ELR (cell line): ENCODE results near the gene CRISPLD2.

Experiments used
- DNase-seq: peaks from one replicate; pipeline ENCODE4 v3.0.0-alpha.2; 2015; ENCODE audit warnings: low read depth

Gene CRISPLD2

DNA sequence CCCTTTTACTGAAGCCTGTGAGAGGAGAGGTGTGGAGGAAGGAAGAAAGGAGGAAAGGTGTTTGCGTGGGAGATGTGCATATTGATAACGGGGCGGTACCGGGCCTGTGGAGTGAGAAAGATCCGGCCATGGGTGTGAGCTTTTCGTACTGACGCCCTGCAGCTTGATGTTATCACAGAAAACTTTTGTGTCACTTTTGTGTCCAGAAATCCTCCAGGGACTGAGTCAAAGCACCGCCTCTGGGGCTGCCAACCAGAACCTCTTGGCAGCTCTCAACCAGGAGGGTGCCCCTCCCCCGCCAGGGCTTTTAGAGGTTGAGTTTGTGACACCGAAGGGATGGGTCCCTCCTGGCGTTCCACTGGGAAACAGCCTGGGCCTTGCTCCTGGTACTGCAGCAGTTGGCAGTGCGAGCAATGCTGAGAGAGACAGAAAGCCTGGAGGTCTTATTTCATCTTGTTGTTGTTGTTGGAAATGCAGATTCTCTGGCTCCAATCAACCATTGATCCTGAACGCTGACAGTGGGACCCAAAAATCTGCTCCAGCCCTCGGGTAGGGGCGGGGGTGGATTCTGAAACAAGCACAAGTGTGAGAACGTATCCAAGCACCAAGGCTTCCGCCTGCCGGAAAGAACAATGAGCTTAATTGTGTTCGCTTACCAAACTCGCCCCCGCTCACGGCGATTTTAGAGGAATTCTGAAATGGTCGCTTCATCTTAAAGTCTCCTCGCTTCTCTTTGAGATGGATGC, 65.0 kb downstream of the CRISPLD2 start:
- DNase-seq, result no peak

DNA sequence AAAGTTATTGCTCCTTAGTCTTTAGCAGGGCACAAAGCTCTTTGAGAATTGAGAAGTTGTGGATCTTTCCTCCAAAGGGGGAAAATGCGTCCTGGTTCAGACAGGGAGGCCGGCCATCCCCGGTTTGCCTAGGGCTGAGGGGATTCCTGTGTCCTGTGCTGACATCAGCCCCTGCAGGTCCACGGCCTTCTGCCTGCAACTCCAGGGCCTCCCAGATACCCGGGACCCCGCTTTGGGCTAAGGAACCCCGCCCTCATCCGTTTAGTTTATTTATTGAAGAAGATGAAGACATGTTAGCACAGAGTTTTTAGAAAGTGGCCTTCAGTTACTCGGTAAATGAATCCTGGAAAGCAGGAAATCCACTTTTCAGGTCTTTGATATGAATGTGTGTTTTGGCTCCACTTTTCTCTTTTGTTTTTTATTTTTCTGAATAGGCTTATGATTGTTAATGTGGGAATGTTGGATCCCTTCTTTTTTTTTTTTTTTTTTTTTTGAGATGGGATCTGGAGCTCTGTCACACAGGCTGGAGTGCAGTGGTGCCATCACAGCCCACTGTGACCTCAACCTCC, 65.6 kb downstream of the CRISPLD2 start:
- DNase-seq, result no peak

DNA sequence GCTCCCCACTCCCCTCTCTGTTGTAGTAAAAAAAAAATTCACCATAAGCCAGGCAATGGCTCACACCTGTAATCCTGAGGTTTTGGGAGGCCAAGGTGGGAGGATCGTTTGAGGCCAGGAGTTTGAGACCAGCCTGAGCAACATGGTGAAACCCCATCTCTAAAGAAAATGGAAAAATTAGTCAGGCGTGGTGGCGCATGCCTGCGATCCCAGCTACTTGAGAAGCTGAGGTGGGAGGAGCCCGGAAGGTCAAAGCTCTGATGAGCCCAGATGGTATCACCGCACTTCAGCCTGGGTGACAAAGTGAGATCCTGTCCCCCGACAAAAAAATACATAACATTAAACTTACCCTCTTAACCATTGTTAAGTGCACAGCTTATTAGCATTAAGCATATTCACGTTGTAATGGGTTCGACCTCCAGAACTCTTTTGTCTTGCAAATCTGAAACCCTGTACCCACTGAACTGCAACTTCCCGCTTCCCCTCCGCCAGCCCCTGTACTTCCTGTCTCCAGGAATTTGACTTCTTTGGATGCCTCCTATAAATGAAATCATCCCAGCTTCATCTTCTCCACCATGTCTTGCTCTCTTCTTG, 66.8 kb downstream of the CRISPLD2 start:
- no peak for DNase-seq

DNA sequence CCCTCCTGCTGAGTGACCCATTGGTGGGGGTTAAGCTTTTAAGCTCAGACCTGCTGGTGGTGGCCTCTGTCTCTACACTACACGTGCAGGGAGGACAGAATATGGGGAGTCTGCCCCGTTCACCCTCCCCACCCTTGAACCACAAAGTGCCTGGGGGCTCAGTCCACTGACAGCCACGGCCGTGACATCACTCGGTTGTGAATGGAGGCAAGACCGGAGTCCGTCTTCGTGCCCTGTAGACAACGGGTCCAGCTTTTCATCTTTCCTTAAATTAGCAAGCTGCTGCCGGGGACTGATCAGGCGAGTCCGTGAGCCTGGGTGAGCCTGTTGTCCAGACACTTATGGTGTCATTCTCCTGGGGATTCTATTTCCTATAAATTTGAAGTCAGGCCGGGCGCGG, 67.4 kb downstream of the CRISPLD2 start:
- DNase-seq, result no peak

DNA sequence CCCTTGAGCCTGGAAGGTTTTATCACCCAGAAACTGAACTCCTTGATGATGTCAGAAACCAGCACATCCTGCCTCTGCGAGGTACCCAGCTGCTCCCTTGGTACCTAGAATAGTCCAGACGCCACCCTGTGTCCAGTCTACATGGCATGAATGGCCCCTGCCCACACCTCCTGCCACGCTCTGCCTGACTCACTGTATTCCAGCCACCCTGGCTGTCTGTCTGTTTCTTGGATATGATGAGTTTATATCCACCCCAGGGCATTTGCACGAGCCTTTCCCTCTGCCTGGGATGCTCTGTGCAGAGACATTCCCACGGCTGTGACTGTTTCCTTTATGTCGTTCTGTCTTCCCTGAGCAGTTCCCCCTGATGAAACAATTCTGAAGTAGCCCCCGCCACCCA, 68.7 kb downstream of the CRISPLD2 start:
- peak; percentile 55 for DNase-seq

DNA sequence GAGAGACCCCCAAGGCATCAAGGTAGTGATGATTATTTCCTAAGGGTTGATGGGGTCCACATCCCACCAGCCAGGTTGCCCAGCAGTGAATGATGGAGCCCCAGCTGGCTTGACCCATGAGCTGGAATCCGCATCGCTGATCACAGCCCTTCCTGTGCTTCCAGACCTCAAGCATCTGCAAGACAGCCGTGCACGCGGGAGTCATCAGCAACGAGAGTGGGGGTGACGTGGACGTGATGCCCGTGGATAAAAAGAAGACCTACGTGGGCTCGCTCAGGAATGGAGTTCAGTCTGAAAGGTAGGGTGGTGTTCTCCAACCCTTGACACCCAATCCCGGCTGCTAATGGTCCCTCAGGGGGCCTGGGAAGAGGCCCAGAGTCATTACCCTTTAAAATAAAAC, 69.3 kb downstream of the CRISPLD2 start:
- no peak for DNase-seq

DNA sequence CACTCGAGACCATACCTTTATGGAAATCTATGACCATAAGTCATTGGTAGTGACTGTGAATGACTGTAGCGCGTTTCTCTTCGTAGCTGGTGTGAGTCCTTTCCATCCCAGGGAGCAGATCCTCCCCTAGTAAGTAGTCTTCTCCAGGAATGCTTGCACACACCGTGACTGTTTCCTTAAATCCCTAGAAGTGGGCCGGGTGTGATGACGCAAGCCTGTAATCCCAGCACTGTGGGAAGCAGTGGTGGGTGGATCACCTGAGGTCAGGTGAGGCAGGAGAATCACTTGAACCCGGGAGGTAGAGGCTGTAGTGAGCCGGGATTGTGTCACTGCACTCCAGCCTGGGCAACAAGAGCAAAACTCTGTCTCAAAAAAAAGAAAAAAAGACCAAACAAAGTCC, 70.6 kb downstream of the CRISPLD2 start:
- DNase-seq, result no peak

DNA sequence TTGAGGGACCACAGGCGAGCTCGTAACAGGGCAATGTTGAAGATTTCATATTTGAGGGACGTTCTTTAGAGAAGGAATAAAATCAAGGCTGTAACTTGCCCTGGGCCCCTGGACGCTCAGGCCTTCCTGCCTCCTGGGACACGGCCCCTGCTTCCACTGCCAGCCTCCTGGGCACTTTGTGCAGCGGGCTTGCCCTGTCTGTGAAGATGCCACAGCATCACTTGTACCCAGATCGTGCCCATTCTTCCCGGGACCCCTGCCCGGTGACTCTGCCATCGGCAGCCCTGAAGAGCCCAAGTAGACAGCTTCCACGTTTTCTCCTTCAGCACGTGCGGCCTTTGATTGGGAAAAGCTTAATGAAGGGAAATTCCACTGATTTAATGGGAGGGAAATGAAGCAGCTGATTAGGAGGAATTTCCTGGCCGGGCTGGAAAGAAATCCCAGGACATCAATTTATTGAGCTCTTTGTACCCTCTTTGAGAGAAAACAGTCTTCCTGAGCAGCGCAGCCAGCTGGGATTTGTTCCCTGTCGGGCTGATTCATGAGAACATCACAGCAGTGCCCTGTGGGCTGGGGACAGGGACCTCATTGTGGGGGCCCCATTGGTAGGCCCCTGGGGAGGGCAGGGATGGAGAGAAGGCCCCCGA, 71.5 kb downstream of the CRISPLD2 start:
- no peak for DNase-seq

DNA sequence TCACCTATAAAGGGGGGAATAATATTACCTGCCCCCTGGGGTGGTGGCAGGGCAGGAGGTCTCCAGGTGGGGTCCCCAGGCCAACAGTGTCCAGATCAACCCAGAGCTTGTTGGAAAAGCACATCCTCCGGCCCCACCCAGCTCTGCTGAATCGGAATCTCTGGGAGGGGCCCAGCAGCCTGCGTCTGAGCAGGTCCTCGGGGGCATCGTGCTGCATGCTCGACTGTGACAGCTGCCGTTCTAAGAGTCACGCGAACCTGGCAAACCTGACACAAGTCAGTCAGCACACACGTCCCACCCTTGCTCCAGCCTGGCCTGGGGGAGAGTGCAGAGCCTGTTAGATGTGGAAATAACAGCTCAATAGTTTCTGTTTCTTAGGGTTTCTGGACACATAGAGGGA, 72.3 kb downstream of the CRISPLD2 start:
- DNase-seq, result no peak

DNA sequence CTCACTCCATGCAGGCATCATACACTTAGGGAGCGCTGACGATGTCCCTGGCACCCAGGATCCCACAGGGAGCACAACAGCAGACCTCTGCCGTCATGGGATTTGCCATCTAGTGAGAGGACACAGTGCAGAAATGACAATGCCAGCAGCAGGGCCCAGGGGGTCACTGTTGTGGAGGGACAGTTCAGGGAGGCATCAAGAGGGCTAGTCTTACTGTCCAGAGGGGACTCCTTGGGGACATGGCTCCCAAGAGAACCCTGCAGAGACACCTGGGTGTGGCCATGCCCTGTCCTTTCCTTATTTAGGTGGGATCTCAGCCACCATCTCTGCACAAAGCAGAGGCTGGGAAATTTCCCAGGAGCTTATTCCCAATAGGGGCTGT, 73.7 kb downstream of the CRISPLD2 start:
- DNase-seq, result no peak

DNA sequence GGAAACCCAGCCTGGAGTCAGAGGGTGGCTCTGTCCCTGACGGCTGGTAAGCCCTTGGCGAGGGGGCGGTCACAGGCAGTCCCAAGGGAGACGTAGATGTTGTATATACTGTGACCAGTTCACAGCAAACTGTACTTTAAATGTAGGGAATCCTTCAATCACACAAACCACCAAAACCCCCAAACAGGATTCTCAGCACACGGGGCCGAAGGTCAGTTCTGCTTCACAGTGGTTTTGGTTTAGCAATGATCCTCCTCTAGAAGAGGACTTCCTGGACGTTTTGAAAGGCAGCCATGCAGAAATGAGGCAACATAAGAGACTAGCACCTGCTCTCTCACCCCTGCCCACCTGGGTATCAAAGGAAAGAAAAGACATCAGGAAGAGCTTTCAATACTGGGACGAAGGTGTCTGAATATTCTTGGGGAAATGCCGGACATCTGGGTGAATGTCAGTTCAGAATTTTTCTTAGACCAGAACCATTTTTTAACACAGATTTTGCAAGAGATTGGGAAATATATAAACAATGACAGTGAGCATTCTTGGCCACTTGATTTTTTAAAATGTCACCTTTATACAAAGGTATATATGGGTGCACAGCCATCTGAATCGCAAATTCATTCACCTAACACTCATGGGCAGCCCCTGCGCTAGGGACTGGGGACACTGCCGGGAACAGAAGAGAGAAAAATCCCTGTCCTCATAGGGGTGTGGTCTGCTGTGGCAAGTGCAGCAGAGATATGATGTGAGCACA, 74.2 kb downstream of the CRISPLD2 start:
- DNase-seq, result no peak

DNA sequence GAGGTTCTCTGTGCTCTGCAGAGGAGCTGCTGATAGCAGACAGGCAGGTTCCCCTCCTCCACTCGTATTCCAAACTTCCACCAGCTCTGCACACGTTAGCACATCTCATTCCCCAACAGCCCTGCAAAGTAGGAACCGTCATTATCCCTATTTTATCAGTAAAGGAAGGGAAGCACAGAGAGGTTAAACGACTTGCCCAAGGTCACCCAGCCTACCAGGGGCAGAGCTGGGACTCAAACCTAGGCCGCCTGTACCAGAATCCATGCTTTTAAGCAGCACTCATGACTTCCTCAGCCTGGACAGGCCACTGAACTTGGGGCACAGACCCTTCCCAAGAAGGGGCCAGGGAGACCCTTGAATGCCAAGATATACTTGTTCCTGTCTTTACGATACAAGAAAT, 75.2 kb downstream of the CRISPLD2 start:
- DNase-seq, result no peak

DNA sequence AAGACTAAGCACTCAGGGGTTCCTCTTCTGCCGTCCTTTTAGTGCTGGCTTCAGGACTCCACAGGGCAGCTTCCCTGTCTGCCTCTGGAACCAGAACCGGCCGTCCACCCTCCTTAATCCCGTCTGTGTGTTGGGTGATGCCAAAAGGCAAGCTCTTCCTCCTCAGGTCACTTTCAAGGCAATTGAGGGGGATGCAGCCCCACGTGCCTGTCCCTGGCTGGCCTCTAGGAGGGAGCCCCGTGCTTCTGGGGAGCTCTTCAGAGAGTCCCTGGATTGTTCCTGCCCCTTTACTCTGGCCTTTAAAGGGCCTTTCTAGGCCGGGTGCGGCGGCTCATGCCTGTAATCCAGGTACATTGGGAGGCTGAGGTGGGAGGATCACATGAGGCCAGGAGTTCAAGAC, 77.1 kb downstream of the CRISPLD2 start:
- DNase-seq, result no peak

DNA sequence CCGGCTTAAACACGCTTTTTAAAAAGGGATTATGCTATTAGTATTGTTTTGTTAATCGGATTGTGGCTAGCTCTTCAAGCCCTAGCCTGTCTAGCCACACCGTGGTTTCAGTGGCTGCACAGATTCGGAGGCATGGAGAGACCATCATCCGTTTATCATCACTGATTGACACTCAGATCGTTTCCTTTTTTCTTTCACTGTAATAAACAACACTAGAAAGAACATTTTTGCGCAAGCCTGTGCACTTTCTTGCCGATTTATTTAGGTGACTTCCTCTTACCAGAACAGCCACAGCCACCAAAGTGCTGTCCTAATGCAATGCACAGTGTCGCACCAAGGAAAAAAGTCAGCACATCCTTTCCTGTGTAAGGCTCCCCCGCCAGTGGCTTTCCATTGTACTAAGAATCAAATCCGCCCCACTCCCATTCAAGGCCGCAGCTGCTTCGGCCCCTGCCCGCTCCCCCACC, 78.2 kb downstream of the CRISPLD2 start:
- DNase-seq, result no peak

DNA sequence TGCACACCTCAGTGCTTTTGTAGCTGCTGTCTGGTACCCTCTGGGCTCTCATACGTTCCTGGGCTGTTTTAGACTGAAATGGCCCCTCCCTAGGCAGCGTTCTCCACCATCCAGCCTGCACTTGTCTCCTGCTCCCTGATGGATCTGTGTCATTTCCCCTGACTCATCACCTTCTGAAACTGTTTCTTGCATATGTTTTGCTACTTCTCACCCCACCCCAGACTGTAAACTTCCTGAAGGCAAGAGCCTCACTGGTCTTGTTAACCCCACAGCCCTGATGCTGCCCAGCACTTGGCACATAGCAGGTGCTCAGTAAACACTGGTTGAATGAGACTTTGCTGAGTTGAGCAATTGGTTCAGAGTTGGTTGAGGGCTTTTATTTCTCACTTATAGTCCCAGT, 78.7 kb downstream of the CRISPLD2 start:
- DNase-seq, result peak; percentile 51

DNA sequence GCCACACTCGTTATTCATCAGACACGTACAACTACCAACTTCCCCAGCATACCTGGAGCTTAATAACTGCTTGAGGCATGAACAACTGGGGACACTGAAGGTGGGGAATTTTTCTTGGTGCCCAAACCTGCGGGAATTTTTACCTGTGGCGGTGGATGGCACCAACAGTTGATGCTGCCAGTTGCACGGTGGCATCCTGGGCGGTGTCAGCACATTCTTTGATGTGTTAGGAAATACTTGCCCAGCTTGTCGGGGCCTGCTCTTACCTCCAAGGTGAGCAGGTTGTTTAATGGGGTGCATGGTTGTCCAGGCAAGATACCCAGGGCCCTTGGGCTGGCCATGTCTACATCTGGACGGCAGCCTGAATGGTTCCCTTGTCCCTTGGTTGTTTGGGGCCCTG, 79.6 kb downstream of the CRISPLD2 start:
- no peak for DNase-seq

DNA sequence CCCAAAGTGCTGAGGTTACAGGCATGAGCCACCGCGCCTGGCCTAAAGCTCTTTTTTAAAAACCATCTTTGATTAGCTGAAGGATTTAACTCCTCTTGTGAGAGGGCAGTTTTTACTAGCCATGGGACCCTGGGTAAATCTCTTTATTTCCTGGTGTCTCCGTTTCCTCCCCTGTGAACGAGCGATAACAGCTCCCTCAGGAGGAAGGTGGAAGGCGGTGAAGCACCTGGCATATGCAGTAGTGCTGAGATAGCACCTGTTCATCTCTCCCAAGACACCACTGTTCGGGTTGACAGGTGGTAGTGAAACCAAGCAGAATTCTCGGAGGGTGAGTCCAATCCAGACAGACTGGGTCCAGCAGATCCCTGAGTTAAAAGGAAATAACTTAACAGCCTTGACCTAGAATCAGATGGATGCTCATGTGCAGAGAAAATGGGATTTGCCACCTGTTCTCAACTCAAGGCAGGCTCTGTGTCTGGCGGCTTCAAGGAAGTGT, 86.2 kb downstream of the CRISPLD2 start:
- DNase-seq, result no peak

DNA sequence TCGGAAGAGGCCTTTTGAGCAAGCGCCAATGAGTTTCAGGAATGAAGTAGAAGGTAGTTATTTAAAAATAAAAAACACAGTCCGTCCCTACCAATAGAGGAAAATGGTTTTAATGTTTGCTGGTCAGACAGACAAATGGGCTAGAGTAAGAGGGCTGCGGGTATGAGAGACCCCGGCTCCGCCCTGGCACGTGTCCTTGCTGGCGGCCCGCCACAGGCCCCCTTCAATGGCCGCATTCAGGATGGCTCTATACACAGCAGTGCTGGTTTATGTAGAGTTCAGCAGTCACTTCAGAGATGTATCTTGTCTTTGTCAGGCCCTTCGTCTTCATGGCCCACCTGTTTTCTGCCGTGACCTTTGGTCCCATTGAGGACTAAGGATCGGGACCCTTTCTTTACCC, 87.3 kb downstream of the CRISPLD2 start:
- DNase-seq, result no peak

DNA sequence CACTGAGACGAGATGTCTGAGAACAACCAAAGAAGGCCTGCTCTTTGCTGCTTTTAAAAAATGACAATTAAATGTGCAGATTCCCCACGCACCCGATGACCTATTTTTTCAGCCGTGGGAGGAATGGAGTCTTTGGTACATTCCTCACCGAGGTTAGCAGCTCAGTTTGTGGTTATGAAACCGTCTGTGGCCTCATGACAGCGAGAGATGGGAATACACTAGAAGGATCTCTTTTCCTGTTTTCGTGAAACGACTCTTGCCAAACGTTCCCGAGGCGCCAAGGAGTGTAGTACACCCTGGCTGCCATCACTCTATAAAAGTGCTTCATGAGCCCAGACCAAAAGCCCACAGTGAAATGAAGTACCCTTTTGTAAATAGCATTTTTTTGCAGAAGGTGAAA, 87.8 kb downstream of the CRISPLD2 start:
- DNase-seq, result no peak

DNA sequence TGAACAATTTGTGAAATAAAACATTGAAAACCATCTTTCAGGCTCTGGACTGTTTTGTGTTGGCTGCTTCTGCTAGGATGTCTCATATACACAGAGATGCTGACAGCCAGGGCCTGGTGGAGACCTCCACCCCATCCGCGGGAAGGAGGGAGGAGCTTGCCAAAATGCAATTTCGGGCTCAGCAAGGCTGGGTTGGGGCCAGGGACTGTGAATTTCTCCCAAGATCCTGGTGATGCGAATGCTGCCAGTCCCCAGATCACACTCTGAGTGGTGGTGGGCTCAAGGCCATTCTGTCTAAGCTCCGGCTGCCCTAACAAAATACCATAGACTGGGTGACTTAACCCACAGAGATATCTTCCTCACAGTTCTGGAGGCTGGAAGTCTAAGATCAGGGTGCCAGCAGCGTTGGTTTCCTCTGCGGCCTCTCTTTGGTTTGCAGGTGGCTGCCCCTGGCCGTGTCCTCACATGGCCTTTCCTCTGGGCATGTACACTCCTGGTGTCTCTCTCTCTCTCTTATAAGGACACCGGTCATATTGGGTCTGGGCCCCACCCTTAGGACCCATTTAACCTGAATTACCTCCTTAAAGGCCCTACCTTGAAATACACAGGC, 89.8 kb downstream of the CRISPLD2 start:
- DNase-seq, result no peak

DNA sequence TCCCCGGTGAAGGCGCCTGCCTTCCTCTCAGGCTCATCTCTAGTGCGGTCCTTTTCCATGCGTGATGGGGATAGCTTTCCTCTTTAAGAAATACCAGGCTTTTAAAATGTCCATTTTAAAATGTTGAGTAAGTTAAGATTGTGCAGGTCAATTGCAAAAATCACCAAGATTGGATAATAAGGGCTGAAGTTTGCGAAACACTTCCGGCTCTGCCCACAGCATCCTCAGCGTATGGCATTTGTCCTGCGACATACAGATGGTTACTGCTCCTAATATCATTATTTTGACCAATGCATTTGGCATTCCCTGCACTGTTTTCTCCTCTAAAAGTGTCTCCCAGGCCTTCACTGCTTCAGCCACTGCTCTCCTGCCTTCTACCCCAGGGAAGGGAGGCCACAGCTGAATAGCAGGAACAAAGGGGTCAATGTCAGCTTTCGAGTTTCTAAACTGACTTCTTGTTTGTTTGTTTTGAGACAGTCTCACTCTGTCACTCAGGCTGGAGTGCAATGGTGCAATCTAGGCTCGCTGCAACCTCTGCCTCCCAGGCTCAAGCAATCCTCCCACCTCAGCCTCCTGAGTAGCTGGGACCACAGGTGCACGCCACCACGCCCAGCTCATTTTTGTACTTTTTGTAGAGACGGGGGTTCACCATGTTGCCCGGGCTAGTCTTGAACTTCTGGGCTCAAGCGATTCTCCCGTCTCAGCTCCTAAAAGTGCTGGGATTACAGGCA, 91.9 kb downstream of the CRISPLD2 start:
- DNase-seq, result no peak
